Stimulated activated effector memory CD8-positive, alpha-beta T cell treated with anti-CD3 and anti-CD28 coated beads, Interleukin-12 subunit alpha, Interleukin-12 subunit beta, amount 100 ng/mL, for 72 hours (primary cell): Measurements from ENCODE around the gene COL16A1.

Source experiments
- ATAC-seq: fragments of 150-1000 bp; cut with Tn5 transposase; 2 replicates; pipeline ENCODE4 v1.10.0; 2021
- DNase-seq, 2 donors: peaks; one replicate each; pipeline ENCODE4 v3.0.0; 2021 to 2022; ENCODE audit warnings: low spot score in 2 of 2
- H3K27ac Mint-ChIP-seq: one replicate; pipeline ENCODE4 v1.8.0; 2022; ENCODE audit warnings: mild to moderate bottlenecking, mixed read lengths
- H3K36me3 Mint-ChIP-seq: one replicate; pipeline ENCODE4 v1.8.0; 2022; ENCODE audit warnings: mild to moderate bottlenecking, mixed read lengths
- H3K4me1 Mint-ChIP-seq: one replicate; pipeline ENCODE4 v1.8.0; 2022; ENCODE audit warnings: mixed read lengths
- H3K4me3 Mint-ChIP-seq: one replicate; pipeline ENCODE4 v1.8.0; 2022; ENCODE audit warnings: mild to moderate bottlenecking, mixed read lengths
- H3K9me3 Mint-ChIP-seq: one replicate; pipeline ENCODE4 v1.8.0; 2022; ENCODE audit warnings: mixed read lengths

Gene COL16A1

DNA sequence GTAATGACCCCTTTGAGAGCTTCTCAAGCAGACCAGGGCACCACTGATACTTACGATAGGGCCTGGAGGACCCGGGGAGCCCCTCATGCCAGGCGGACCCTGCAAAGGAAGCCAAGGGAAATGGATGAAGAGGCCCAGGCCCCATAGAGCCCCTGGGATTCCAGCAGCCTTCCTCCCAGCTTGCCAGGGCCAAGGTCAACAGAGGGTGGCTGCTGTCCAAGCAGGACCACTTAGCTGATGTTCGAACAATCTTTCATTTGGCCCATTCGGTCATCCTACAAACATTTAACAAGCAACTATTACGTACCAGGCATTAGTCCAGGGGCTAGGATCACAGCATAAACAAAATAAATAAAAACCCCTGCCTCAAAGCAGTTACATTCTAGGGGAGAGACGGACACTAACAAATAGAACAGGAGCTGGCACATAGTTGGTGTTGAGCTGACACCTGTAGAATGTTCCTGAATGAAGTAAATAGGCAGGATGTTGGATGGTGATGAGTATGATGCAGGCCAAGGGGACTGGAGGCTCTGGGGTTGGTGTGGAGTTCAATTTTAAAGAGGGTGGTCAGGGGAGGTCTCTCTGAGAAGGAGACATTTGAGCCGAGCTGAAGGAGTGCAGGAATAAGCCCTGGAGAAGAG, 32.1 kb downstream of the COL16A1 start:
- Mint-ChIP-seq H3K4me3 (no peak overlapping the region), H3K4me1 (peaks cover 21% of the 10 kb centered on the region), H3K9me3 (no peaks in the 10 kb centered on the region), H3K27ac (no peak overlapping the region), H3K36me3 (no peaks in the 10 kb centered on the region)
- ATAC-seq (no peak), DNase-seq (no peak)

DNA sequence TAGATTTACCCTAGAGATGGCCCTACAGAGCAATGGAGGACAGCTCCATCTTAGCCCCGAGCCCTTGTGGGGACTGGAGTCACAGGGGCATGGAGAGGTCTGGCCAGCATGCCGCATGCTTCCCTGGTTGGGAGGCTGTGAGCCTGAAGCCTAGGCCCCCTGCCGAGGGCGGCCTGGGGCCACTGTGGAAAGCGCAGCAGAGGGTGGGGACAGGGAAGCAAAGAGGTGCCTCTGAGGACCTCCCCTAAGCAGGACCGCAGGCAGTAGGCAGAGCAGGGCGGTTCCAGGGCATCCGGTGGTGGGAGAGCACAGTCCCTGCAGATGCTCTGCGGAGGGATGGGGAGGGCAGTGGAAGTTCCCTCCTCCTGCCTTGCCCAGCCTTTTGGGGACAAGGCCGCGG, 32.7 kb downstream of the COL16A1 start:
- no peak overlapping the region for H3K4me3 Mint-ChIP-seq

DNA sequence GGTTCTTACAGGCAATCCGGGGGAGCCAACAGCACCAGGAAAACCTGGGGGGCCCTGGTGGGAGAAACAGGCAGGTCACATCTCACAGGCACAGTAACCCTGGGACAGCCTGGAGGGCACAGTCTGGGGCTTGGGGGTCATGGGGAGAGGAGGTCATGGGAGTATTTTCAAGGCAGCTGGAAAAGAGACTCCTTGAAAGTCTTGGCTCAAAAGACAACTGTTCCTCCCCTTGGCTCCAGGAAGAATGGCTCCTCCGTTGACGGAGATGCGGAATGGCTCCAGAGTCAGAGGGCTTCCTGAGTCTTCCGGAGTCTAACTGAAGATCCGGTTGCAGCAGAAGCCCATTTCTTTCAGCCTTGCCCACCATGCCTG, 33.2 kb downstream of the COL16A1 start:
- H3K27ac Mint-ChIP-seq, result peak overlapping the region; percentile 33
- H3K36me3 Mint-ChIP-seq, result no peaks in the 10 kb centered on the region
- ATAC-seq (no peak), DNase-seq (no peak)
- peak overlapping the region; percentile 55 for H3K4me3 Mint-ChIP-seq
- H3K9me3 Mint-ChIP-seq, result no peaks in the 10 kb centered on the region
- peaks cover 21% of the 10 kb centered on the region for H3K4me1 Mint-ChIP-seq

More for the DNA sequence above, 32.7 kb downstream of the COL16A1 start:
- Mint-ChIP-seq H3K4me1 (peaks cover 21% of the 10 kb centered on the region), H3K36me3 (no peaks in the 10 kb centered on the region), H3K9me3 (no peaks in the 10 kb centered on the region), H3K27ac (no peak overlapping the region)
- ATAC-seq, result no peak
- DNase-seq, result no peak

DNA sequence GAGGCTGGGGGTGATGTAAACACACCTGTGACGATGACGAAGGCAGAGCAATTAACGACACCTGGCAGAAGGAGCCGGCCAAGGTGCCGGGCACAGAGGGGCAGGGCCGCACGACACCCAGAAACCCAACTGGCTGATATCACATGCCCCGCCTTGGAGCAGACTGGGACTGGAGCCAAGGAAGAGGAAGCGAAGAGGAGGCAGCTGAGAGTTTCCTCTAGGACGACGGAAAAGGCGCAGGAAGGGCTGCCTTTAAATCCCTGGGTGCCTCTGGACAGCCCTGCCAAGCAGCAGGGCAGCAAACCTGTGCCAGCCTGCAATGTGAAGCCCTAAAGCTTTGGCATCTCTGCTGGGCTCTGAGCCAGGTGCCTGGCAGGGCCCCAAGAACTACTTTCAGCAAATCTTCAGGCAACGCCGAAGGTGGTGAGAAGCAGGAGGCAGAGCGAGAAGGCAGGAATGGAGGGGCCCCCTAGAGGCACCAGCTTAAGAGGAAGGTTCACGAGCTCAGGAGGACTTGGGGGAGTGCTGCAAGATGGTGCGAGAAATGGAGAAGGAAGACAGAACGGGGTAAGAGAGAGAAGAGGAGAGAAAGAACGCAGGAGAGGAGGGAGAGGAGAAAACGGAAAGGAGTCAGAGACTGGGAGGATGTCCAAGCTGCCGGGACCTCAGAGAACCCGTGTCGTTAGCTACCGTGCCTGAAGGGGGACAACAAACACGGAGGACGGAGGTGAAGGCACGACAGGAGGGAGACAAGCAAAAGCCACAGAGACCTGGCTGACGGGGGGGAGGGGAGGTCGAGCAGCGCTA, 33.8 kb downstream of the COL16A1 start:
- Mint-ChIP-seq H3K27ac (peak overlapping the region; percentile 33), H3K4me1 (peaks cover 21% of the 10 kb centered on the region), H3K4me3 (peak overlapping the region; percentile 55), H3K36me3 (no peaks in the 10 kb centered on the region), H3K9me3 (no peaks in the 10 kb centered on the region)
- DNase-seq (peak in 1 of 2 donors; percentile 57), ATAC-seq (peak; percentile 36)

DNA sequence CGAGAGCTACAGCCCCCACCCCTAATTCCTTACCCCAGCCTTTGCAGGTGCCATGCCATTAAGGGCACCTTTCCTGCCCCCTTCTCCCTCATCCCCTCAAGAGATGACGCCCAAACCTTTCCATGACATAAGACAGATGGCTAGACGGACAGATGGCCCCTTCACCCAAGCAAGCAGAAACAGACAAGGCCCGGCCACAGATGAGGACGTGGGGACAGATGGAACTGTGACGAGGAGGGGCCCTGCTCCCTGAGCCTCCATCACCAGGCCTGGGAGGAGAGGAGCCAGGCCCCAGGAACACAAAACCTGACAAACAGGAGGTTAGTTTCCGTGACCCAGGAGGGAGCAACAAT, 34.4 kb downstream of the COL16A1 start:
- DNase-seq, result no peak
- H3K4me3 Mint-ChIP-seq, result peak overlapping the region; percentile 55
- no peaks in the 10 kb centered on the region for H3K9me3 Mint-ChIP-seq
- H3K36me3 Mint-ChIP-seq, result no peaks in the 10 kb centered on the region
- peak overlapping the region; percentile 33 for H3K27ac Mint-ChIP-seq
- ATAC-seq, result no peak
- H3K4me1 Mint-ChIP-seq, result peaks cover 21% of the 10 kb centered on the region

DNA sequence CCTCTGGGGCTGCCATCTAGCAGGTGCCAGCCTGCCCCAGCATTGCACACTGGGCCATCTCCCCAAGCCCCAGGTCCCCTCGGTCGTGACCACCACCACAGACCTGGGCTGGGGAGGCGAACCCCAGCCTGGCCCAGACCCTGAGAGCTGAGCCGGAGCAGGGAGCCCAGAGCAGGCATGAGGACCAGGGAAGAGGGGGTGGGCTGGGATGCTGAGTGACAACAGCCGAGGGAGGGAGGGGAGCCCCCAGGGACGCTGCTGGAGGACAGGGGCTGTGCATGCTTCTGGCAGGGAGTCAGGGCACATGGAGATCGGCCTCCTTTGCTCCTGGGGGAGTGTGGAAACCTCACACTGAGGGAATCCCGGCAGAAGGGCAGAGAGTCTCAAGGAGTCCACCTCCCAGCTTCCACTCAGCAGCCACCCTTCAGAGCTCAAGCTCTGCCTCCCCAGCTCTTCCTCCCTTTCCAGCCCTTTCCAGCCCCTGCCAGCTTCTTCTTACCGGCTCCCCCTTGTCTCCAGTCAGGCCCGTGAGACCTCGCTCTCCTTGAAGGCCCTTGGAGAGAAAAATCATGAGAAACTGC, 35.4 kb downstream of the COL16A1 start:
- Mint-ChIP-seq H3K4me3 (no peak overlapping the region), H3K36me3 (no peaks in the 10 kb centered on the region)

DNA sequence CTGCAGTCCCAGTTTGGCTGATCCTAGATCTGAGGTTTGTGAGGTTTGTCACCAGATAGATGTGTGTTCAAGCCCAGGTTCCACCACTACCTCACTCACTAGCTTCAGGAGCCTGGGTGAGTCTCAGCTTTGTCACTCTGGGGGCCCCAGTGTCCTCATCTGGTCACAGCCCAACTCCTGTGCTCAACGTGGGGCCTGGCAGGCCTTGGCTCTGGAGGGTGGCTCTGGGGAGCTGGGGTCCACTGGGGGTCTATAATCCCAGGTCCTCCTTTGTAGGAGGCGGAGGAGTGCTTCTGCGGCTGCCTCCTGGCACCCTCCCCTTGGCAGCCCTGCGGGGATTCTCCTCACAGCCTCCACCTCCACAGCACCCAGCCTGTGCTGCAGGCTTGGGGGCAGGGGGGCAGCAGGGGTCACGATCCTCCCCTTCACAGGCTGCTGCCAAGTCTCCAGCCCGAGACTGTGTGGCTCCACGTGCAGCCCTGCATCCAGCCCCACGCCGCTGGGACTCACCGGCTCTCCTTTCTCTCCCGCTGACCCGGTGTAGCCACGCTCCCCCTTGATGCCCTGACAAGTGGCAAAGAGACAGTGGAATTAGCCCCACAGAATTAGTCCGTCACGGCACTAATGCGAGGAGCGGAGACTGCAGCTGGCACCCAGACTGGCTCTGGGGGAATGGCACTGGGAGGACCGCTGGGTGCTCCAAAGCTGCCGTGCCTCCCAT, 36.6 kb downstream of the COL16A1 start:
- Mint-ChIP-seq H3K4me1 (peaks cover 21% of the 10 kb centered on the region), H3K9me3 (no peaks in the 10 kb centered on the region), H3K27ac (peak overlapping the region; percentile 56), H3K4me3 (no peak overlapping the region), H3K36me3 (no peaks in the 10 kb centered on the region)
- no peak for ATAC-seq
- no peak for DNase-seq

More for the DNA sequence above, 35.4 kb downstream of the COL16A1 start:
- ATAC-seq (no peak), DNase-seq (no peak)
- peaks cover 21% of the 10 kb centered on the region for H3K4me1 Mint-ChIP-seq
- no peak overlapping the region for H3K27ac Mint-ChIP-seq
- H3K9me3 Mint-ChIP-seq, result no peaks in the 10 kb centered on the region

DNA sequence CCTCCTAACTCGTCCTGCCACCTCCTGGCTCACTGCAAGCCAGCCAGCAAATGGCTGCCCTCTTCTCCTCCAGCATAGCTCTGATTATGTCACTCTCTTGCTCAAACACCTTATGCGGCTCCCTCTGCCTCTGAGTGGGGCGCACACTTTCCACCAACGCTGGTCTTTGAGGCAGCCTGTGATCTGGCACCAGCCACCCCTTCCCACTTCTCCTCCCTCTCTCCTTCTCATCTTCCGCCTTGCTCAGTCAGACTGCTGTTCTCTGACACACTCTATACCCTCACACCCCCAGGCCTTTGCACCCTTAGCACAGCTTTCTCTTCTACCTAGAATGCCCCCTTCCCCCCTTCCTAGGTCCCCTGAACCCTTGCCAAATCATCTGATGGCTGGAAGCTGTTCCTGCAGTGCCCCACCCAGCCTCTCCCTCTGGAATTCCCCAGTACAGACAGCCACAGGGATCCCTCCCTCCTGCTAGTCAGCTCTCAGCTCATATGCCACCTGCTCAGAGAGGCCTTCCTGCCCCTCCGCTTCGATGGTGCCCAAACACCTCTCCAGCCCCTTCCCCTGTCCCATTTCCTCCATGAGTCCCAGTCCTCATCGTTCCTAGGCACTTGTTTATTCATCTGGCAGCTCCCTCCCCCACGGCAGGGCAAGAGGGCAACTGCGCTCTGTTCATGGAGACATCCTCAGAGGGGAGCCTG, 37.4 kb downstream of the COL16A1 start:
- Mint-ChIP-seq H3K27ac (peak overlapping the region; percentile 72), H3K4me3 (no peak overlapping the region), H3K9me3 (no peaks in the 10 kb centered on the region), H3K36me3 (no peaks in the 10 kb centered on the region), H3K4me1 (peaks cover 21% of the 10 kb centered on the region)
- ATAC-seq (no peak), DNase-seq (no peak)

DNA sequence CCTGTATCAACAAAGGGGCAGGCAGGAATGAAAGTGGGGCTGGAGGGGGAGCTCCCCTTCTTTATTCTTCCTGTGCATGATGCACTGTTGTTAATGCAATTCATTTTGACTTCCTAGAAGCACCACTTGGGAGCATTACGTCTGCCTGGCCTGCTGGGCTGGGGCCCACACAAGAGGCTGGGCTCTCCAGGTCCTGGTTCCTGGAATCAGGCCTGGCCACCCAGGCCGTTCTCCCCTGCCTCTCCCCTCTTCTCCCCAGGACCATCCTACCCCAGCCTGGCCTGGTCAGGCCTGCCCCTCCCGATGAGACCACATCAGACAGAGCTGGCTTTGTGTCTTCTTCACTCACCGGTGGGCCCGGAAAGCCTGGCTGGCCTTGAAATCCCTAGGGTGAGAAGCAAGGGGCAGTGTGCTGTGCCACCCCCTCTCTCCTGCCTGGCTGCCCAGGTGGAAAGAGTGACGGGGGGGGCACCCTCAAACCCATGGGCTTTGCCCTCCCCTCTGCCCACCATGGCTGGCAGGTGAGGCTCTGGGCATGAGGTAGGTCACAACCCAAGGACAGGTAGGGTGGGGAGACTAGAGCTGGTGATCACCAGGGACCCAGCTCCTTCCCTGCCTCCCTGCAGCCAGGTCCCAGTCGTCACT, 38.5 kb downstream of the COL16A1 start:
- peak overlapping the region; percentile 72 for H3K27ac Mint-ChIP-seq
- DNase-seq, result no peak
- peaks cover 13% of the 10 kb centered on the region for H3K4me1 Mint-ChIP-seq
- H3K36me3 Mint-ChIP-seq, result no peaks in the 10 kb centered on the region
- no peaks in the 10 kb centered on the region for H3K9me3 Mint-ChIP-seq
- ATAC-seq, result no peak
- H3K4me3 Mint-ChIP-seq, result no peak overlapping the region

DNA sequence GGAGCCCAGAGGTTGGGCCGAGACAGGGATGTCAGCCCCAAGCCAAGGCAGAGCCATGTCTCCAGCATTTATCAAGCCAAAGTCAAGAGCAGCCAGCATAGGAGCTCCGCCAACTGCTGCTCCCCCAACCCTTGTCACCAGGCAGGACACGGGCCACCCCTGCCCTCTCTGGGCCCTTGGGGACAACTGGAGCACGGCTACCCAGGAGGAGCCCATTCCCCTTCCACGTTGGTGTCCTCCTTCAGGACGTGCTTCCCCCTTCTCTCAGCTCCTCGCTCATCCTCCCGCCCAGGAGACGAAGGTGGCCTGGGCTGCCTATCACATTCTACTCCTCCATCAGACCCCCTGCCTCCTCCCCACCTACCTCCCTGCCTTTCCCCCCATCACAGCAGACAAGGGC, 39.3 kb downstream of the COL16A1 start:
- Mint-ChIP-seq H3K36me3 (no peaks in the 10 kb centered on the region), H3K4me3 (no peak overlapping the region), H3K4me1 (peaks cover 5% of the 10 kb centered on the region), H3K9me3 (no peaks in the 10 kb centered on the region), H3K27ac (no peak overlapping the region)
- no peak for ATAC-seq
- no peak for DNase-seq

DNA sequence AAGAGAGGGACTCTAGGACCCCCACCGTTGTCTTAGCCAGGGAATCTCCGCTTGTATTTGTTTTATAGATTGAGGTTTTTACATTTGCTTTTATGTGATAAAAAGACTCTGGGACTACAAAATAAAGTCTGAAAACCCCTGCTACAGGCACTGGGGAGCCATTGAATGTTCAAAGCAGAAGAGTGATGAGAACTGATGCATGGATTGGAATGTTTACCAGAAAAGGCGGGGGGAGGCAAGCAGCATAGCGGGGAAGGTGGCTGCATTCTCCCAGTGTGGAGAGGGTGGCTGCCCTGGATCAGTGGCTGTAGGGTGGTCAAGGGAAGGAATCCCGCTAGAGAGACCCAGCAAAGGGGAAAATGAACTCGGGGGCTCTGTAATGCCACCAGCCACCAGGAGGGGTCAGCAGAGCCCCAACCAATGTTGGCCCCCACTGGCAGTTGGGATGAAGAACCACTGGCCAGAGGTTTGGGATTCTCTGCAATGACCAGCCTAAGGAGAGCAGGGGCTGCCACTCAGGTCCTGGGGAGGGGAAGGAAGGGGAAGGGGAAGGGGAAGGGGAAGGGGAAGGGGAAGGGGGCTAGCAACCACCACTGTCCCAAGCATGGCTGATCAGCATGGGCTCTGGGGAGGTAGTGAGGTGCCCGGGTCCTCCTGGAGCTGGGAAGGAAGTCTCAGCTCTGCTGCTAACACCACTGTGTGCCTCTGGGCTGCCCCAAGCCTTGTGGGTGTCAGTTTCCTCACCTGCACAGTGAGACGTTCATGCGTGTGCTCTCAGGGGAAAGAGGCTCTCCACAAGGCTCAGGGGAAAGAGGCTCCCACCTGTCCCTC, 40.0 kb downstream of the COL16A1 start:
- DNase-seq, result peak; percentile 65 to 85
- no peaks in the 10 kb centered on the region for H3K9me3 Mint-ChIP-seq
- ATAC-seq, result no peak
- H3K4me1 Mint-ChIP-seq, result no peaks in the 10 kb centered on the region
- no peak overlapping the region for H3K27ac Mint-ChIP-seq
- H3K4me3 Mint-ChIP-seq, result no peak overlapping the region
- H3K36me3 Mint-ChIP-seq, result no peaks in the 10 kb centered on the region

DNA sequence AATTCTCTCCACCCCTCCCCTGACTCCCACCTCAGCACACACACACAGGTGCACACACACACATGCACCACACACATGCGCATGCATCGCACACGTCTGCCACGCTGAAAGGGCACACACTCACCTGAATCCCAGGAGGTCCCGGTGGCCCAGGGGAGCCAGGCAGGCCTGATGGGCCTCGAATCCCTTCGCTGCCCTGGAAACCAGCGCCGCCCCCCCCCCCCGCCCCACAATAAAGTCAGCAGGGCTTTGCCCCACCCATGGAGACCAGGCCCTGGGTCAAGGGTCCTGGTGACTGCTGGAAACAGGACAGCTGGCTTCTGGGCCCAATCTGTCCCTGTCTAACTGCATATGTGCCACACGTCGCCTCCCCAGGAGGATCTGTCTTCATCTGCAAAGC, 41.4 kb downstream of the COL16A1 start:
- no peak overlapping the region for H3K27ac Mint-ChIP-seq
- ATAC-seq, result no peak
- no peak for DNase-seq
- H3K36me3 Mint-ChIP-seq, result no peaks in the 10 kb centered on the region
- H3K9me3 Mint-ChIP-seq, result no peaks in the 10 kb centered on the region
- H3K4me1 Mint-ChIP-seq, result no peaks in the 10 kb centered on the region
- no peak overlapping the region for H3K4me3 Mint-ChIP-seq

DNA sequence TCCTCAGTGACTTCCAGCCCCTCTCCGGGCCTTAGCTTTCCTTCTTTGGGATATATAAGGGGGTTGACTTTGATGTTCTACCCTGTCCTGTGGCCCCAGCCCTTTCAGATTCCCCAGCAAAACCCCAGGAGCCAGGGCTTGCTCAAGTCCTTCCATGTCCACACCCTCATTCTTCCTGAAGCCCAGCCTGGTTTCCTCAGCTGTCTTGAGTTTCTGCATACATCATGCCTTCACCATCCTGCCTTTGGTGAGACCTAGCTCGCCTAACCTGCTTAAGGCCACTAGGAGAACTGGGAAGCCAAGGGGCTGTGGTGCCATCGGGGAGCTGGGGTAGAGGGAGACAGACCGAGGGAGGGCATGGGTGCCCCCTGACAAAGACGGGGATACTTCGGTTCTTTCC, 42.0 kb downstream of the COL16A1 start:
- Mint-ChIP-seq H3K9me3 (no peaks in the 10 kb centered on the region), H3K36me3 (no peaks in the 10 kb centered on the region), H3K4me3 (no peak overlapping the region), H3K27ac (no peak overlapping the region), H3K4me1 (no peaks in the 10 kb centered on the region)
- ATAC-seq, result no peak
- DNase-seq, result no peak

DNA sequence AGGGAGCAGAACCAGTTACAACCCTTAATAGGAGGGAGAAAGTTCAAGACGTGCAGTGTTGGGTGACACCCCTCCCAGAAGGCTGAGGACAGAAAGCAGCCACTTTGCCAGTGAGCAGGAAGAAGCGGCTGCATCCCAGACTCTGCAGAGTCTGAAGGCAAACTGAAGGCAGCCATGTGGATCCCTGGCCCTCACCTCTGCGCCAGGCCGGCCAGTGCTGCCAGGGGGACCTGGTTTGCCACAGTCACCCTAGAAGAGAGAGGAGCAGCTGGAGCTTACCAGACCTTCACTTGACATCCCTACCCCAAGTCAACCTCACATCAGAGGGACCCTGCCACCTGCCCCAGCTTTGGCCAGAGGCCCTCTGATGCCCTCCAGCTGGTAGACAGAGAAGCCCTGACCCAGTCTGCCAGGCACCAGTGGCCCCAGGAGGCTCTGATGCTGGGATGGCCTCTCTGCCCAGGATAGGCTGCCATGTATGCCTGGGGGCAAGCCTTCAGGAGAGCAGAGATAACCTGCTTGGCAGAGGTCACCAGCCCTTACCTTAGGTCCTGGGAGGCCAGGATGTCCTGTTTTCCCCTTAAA, 42.9 kb downstream of the COL16A1 start:
- Mint-ChIP-seq H3K4me3 (no peak overlapping the region), H3K36me3 (no peaks in the 10 kb centered on the region), H3K9me3 (no peaks in the 10 kb centered on the region), H3K27ac (peak overlapping the region; percentile 3), H3K4me1 (no peaks in the 10 kb centered on the region)
- no peak for ATAC-seq
- no peak for DNase-seq
